ENCODE results near the gene GET4.

The GET4 gene

DNA sequence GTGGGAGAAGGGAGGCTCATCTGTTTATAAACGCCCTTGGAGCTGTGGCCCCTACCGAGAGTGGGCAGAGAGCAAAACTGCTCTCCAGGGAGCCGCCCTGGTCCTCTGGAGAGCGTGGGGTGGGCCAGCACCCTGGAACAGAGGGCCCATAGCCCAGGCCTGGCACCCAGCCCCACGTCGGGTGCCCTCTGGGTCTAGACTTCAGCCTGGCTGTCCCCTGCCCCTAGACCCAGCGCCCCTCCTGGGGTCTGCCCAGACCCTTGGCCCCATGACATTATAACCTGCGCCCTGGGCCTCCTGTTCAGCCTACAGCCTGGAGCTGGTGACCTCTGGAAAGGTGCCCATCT lies 24.7 kb downstream of the GET4 start:
- POLR2A ChIA-PET: no interaction called here
- no peak for TF ChIP-seq TARDBP (IDR thresholded peaks at IDR 0.05)
- TF ChIP-seq LEF1 (IDR thresholded peaks at IDR 0.05; ENCODE audit: borderline replicate concordance): no peak
- TF ChIP-seq FOXA1 (IDR thresholded peaks at IDR 0.05): no peak
- no peak for TF ChIP-seq NFRKB (IDR thresholded peaks at IDR 0.05)
- TF ChIP-seq ARNT (IDR thresholded peaks at IDR 0.05): no peak
- TF ChIP-seq SP1 (IDR thresholded peaks at IDR 0.05): no peak
- no peak for TF ChIP-seq HDGF (IDR thresholded peaks at IDR 0.05; ENCODE audit: borderline replicate concordance)
- TF ChIP-seq BHLHE40 (IDR thresholded peaks at IDR 0.05; ENCODE audit: borderline replicate concordance): no peak
- TF ChIP-seq CTBP1 (IDR thresholded peaks at IDR 0.05; ENCODE audit: borderline replicate concordance): no peak
- no peak for TF ChIP-seq L3MBTL2 (conservative IDR thresholded peaks at IDR 0.05)
- no peak for TF ChIP-seq FOXK2 (IDR thresholded peaks at IDR 0.05)
- no peak for TF ChIP-seq FOXM1 (IDR thresholded peaks at IDR 0.05; ENCODE audit: borderline replicate concordance)
- TF ChIP-seq ELF4 (IDR thresholded peaks at IDR 0.05): no peak
- no peak for TF ChIP-seq ZNF384 (IDR thresholded peaks at IDR 0.05)
- no peak for TF ChIP-seq SUZ12 (IDR thresholded peaks at IDR 0.05)
- no peak for TF ChIP-seq PKNOX1 (IDR thresholded peaks at IDR 0.05)
- DNase-seq (ENCODE audit: extremely low spot score): no peak
- CTCF ChIA-PET: no interaction called here

DNA sequence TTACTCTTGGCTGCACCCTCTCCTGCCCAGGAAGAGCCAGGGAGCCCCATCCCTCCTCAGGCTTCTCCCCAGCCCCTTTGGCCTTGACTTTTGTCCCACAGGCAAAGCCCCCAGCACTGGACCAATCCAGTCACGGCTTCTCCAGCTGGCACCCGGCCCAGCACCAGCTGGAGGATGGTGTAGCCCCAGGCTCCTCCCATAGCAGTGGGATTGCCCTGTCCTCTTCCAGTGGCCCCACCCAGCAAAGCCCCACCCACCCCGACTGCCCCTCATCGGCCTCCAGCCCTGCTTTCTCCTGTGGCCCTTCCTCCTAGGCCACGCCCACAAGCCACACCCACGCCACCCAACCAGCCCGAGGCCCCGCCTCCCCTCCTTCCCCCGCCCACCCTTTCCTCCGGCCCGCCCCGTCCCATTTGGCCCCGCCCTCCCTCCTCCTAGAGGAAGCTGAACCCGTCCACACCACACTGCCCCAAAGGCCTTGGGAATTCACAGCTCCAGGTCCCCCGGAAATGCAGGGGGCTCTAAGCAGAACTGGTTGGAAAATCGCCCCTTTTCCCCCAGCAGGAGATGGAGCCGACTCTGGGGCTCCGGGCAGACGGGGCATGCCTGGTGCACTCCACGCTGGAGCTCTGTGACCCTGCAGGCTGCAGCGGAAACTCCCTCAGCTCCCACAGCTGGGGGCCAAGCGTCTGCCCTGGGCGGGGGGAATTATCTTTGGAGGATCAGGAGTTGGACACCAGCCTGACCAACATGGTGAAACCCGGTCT lies 25.2 kb downstream of the GET4 start:
- no peak for TF ChIP-seq SUZ12 (IDR thresholded peaks at IDR 0.05)
- peak; percentile 100 for DNase-seq (ENCODE audit: extremely low spot score)
- POLR2A ChIA-PET: no interaction called here
- CTCF ChIA-PET: interaction anchor here (0.6 to 0.8 kb wide), 2 partner anchors 225 to 1547 kb away, joined by 3 to 4 read pairs; no protein-coding TSS in a partner anchor

DNA sequence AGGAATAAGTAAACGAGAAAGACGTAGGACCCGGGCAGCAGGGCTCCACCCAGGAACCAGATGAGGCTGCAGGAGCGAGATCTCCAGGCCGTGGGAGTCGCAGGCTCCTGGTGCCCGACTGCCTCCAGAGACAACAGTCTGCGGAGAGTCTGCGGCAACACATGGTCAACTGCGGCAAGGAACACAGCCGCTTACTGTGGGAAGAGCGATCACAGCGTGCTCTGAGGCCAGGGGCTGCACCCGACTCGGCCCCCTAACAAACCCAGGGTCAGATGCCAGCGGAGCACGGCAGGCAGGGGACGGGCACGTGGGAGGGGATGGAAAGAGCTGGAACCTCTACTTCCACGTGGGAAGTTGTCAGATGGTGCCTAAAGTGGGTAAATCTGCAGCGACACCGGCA lies 26.6 kb downstream of the GET4 start:
- DNase-seq (ENCODE audit: extremely low spot score): no peak
- CTCF ChIA-PET: no interaction called here
- POLR2A ChIA-PET: no interaction called here
- TF ChIP-seq LEF1 (IDR thresholded peaks at IDR 0.05; ENCODE audit: borderline replicate concordance): no peak
- no peak for TF ChIP-seq L3MBTL2 (conservative IDR thresholded peaks at IDR 0.05)
- no peak for TF ChIP-seq CTBP1 (IDR thresholded peaks at IDR 0.05; ENCODE audit: borderline replicate concordance)
- no peak for TF ChIP-seq PKNOX1 (IDR thresholded peaks at IDR 0.05)

DNA sequence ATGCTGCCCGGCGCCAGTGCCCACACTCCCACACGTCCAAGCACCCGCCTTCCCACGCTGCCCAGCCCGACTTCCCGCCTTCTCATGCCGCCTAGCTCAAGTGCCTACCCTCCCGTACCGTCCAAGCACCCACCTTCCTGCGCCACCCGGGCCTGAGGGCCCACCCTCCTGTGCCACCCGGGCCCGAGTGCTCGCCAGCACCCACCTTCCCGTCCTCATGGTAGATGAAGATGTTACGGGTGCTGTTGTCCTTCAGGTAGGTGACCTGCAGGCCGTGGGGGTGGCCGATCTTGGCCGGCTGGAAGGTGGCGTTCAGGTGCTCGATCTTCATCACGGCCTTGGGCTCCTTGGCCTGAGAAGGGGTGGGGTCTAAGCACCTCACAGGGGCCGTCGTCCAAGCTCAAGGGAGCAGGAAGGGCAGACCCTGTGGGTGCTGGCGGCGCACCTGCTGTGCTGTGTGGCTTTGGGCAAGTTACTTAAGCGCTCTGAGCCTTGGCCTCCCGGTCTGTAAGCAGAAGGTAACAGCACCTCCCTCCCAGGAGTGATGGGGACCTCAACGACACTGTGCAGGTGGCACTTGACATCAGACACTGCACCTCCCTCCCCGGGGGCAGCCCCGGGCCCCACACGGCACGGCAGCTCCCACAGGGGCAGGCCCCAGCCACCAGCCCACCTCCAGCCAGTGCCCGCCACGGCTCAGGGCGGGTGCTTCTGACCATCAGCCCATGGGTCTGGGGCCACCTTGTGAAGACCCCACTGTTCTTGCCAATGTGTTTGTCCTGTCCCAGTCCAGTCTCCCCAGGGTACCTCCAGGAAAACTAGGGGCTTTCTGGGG lies 27.8 kb downstream of the GET4 start:
- ChIA-PET CTCF (no interaction called here), POLR2A (no interaction called here)
- no peak for TF ChIP-seq TARDBP (IDR thresholded peaks at IDR 0.05)
- no peak for TF ChIP-seq PKNOX1 (IDR thresholded peaks at IDR 0.05)
- no peak for TF ChIP-seq FOXM1 (IDR thresholded peaks at IDR 0.05; ENCODE audit: borderline replicate concordance)
- TF ChIP-seq HDGF (IDR thresholded peaks at IDR 0.05; ENCODE audit: borderline replicate concordance): no peak
- no peak for TF ChIP-seq SP1 (IDR thresholded peaks at IDR 0.05)
- no peak for TF ChIP-seq LEF1 (IDR thresholded peaks at IDR 0.05; ENCODE audit: borderline replicate concordance)
- no peak for TF ChIP-seq ZNF384 (IDR thresholded peaks at IDR 0.05)
- TF ChIP-seq ELF4 (IDR thresholded peaks at IDR 0.05): no peak
- TF ChIP-seq L3MBTL2 (conservative IDR thresholded peaks at IDR 0.05): no peak
- no peak for TF ChIP-seq ARNT (IDR thresholded peaks at IDR 0.05)
- TF ChIP-seq SUZ12 (IDR thresholded peaks at IDR 0.05): no peak
- no peak for TF ChIP-seq BHLHE40 (IDR thresholded peaks at IDR 0.05; ENCODE audit: borderline replicate concordance)
- TF ChIP-seq NFRKB (IDR thresholded peaks at IDR 0.05): no peak
- TF ChIP-seq FOXA1 (IDR thresholded peaks at IDR 0.05): no peak
- no peak for DNase-seq (ENCODE audit: extremely low spot score)

- TF ChIP-seq HDGF (IDR thresholded peaks at IDR 0.05; ENCODE audit: borderline replicate concordance): no peak
- TF ChIP-seq ELF4 (IDR thresholded peaks at IDR 0.05): no peak
- no peak for TF ChIP-seq ZNF384 (IDR thresholded peaks at IDR 0.05)
- TF ChIP-seq LEF1 (IDR thresholded peaks at IDR 0.05; ENCODE audit: borderline replicate concordance): no peak
- TF ChIP-seq BHLHE40 (IDR thresholded peaks at IDR 0.05; ENCODE audit: borderline replicate concordance): no peak
- no peak for TF ChIP-seq PKNOX1 (IDR thresholded peaks at IDR 0.05)
- no peak for TF ChIP-seq ARNT (IDR thresholded peaks at IDR 0.05)
- no peak for TF ChIP-seq SP1 (IDR thresholded peaks at IDR 0.05)
- TF ChIP-seq TARDBP (IDR thresholded peaks at IDR 0.05): no peak
- no peak for TF ChIP-seq FOXA1 (IDR thresholded peaks at IDR 0.05)
- TF ChIP-seq CTBP1 (IDR thresholded peaks at IDR 0.05; ENCODE audit: borderline replicate concordance): no peak
- no peak for TF ChIP-seq FOXM1 (IDR thresholded peaks at IDR 0.05; ENCODE audit: borderline replicate concordance)
- no peak for TF ChIP-seq NFRKB (IDR thresholded peaks at IDR 0.05)
- no peak for TF ChIP-seq SUZ12 (IDR thresholded peaks at IDR 0.05)
- no peak for TF ChIP-seq FOXK2 (IDR thresholded peaks at IDR 0.05)
- no peak for TF ChIP-seq L3MBTL2 (conservative IDR thresholded peaks at IDR 0.05)
- no peak for DNase-seq (ENCODE audit: extremely low spot score)
- CTCF ChIA-PET: no interaction called here
- POLR2A ChIA-PET: no interaction called here
Observed at GRCh38 chr7:904847-905246, 28.5 kb downstream of the GET4 start.

Measured in HEK293T (cell line).